ENCODE data around the gene LIN7A. TPM values are rescaled to one million over a fixed set of nuclear protein-coding genes. Genes with fewer than 3 reads are reported as not detected.

The LIN7A gene
- total and polyA plus RNA-seq, 11 donors, result 7.5 to 21.6 (median 14.6) TPM

DNA sequence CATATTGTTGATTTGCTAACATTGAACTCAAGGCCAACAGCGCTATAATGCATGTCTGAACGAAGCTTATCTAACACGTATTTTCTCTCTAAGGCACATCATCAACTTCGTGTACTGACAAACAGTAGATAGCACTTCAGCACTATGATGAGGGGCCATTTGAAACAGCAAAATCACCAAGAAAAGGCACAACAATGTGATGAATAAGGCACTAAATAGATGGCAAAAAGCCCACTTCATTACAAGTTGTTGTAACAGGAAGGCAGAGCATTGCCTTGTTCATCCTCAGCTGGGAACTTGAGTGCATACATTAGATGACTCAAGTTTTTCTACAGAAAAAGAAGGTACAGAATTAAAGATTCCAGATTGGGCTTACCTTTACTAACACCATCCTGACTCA lies 75.2 kb downstream of the LIN7A start:
- Histone ChIP-seq H3K9me3 (no peaks in the 10 kb centered on the region), H3K27me3 (no peaks in the 10 kb centered on the region), H3K4me3 (no peak overlapping the region), H3K4me1 (peaks cover 0 to 19% (median 4%) of the 10 kb centered on the region in 12 donors), H3K36me3 (no peaks in the 10 kb centered on the region), H3K27ac (no peak overlapping the region)
- DNase-seq (no peak), ATAC-seq (no peak)
- WGBS, 4 donors, result 60 to 69% (median 61%) methylated on average over 4 of the region's 4 CpGs
- intact Hi-C loops (cut with DNase I), result no loop called here
- TF ChIP-seq POLR2A (IDR thresholded peaks at IDR 0.05), result no peak
- TF ChIP-seq, protein P1, sequence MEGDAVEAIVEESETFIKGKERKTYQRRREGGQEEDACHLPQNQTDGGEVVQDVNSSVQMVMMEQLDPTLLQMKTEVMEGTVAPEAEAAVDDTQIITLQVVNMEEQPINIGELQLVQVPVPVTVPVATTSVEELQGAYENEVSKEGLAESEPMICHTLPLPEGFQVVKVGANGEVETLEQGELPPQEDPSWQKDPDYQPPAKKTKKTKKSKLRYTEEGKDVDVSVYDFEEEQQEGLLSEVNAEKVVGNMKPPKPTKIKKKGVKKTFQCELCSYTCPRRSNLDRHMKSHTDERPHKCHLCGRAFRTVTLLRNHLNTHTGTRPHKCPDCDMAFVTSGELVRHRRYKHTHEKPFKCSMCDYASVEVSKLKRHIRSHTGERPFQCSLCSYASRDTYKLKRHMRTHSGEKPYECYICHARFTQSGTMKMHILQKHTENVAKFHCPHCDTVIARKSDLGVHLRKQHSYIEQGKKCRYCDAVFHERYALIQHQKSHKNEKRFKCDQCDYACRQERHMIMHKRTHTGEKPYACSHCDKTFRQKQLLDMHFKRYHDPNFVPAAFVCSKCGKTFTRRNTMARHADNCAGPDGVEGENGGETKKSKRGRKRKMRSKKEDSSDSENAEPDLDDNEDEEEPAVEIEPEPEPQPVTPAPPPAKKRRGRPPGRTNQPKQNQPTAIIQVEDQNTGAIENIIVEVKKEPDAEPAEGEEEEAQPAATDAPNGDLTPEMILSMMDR (IDR thresholded peaks at IDR 0.05), result no peak

DNA sequence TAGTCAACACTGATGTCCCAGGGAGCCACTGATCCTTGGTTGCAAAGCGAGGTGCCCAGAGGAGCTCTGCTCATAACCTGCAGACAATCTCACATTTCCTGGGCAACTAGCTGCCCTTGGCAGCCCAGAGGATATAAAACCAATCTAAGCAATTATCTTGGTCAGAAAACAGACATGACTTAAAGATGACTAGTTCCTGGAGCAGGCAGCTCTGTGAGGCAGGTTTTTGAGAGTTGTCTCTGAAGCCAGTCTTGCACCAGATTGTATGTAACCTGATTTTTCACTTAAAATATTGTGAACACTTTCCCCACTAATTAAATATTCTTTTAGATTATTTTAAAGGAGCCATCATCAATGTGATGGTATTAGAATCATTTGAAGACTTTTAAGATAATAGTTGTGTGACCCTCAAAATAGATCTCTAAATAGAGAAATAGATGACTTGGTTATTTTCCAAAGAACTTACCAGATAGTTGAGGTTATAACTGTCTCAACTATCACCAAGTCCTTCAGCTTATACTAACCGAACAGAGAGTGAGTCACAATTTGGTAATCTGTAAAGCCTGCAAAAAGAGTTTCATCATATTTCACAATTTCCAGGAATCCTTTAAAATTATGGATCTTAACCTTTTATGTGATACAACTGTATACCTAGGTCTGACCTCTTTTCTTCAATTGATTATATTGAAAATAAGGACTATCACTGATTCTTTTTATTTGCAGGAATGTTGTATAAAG lies 75.9 kb downstream of the LIN7A start:
- 50 to 70% (median 66%) methylated on average over 2 of the region's 2 CpGs for WGBS, 4 donors
- peak in 1 of 4 donors; percentile 45 for ATAC-seq
- Histone ChIP-seq H3K4me1 (peaks cover 0 to 19% (median 4%) of the 10 kb centered on the region in 12 donors), H3K9me3 (no peaks in the 10 kb centered on the region), H3K36me3 (no peaks in the 10 kb centered on the region), H3K27me3 (no peaks in the 10 kb centered on the region), H3K4me3 (no peak overlapping the region), H3K27ac (no peak overlapping the region)
- intact Hi-C loops (cut with DNase I), result no loop called here
- TF ChIP-seq, protein P1 (IDR thresholded peaks at IDR 0.05), result no peak
- TF ChIP-seq POLR2A (IDR thresholded peaks at IDR 0.05), result no peak
- DNase-seq, result no peak

DNA sequence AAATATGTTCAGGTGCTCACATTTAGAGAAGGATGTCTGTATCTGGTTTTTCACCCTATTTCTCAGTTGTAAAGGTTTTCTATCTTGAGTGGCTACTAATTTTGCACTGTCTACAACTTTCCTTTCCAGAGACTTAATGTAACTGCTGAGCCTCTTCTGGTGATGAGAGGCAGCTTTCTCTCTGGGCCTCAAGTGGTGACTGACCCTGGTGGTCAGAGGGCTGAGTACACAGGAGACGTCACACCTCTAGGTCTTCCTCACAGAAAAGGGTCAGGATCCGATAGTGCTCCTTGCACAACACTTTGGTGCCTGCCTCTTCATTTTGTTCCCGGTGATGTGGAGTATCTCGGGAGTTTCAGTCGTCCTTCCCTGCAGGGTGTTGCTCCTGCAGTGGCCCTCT lies 76.8 kb downstream of the LIN7A start:
- TF ChIP-seq, protein P1 (IDR thresholded peaks at IDR 0.05), result no peak
- TF ChIP-seq POLR2A (IDR thresholded peaks at IDR 0.05), result no peak
- H3K36me3 ChIP-seq, result no peaks in the 10 kb centered on the region
- intact Hi-C loops (cut with DNase I), result no loop called here
- peaks cover 0 to 19% (median 4%) of the 10 kb centered on the region in 12 donors for H3K4me1 ChIP-seq
- no peaks in the 10 kb centered on the region for H3K9me3 ChIP-seq
- no peak for ATAC-seq
- no peak overlapping the region for H3K27ac ChIP-seq
- no peaks in the 10 kb centered on the region for H3K27me3 ChIP-seq
- WGBS, 4 donors, result 84 to 93% (median 90%) methylated on average over 3 to 5 of the region's 5 CpGs
- DNase-seq, result no peak
- no peak overlapping the region for H3K4me3 ChIP-seq

DNA sequence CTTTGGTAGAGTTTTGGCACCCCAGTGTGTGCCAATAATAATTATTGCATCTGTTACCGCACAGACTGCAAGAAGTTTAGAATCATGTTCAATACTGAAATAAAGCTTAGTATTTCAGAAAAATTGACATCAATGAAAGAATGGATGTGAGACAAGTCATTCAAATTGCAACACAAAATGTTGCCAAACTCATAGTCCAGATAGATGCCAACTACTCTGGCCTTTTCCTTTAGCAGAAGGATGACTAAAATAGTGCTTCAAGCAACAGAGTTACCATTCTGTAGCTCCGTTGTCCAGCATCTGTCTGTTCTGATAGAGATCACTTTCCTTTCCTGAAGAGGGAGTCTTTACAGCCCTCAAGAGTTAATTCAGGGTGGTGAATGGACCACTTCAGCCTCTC lies 77.5 kb downstream of the LIN7A start:
- DNase-seq (no peak), ATAC-seq (no peak)
- no peaks in the 10 kb centered on the region for H3K9me3 ChIP-seq
- 56 to 68% (median 63%) methylated on average over 2 of the region's 2 CpGs for WGBS, 4 donors
- no peaks in the 10 kb centered on the region for H3K36me3 ChIP-seq
- H3K4me3 ChIP-seq, result no peak overlapping the region
- H3K4me1 ChIP-seq, result peaks cover 0 to 19% (median 4%) of the 10 kb centered on the region in 12 donors
- H3K27me3 ChIP-seq, result no peaks in the 10 kb centered on the region
- intact Hi-C loops (cut with DNase I), result no loop called here
- no peak overlapping the region for H3K27ac ChIP-seq
- TF ChIP-seq POLR2A (IDR thresholded peaks at IDR 0.05), result no peak
- TF ChIP-seq, protein P1 (IDR thresholded peaks at IDR 0.05), result no peak

All from heart left ventricle (tissue), 16 donors.